Memory B cell (primary cell): ENCODE results near the gene RFX1.
A peak's percentile ranks its signal among the peaks of the same experiment; 100 is the strongest.
"Not testable (repeated sequence)": the region's sequence is repeated elsewhere in the genome, so short reads cannot be mapped to it uniquely, and the experiment has no call there.

ENCODE experiments used
- ATAC-seq: fragments of 150-1000 bp; cut with Tn5 transposase; 2 replicates; pipeline ENCODE4 v1.10.0; 2021; ENCODE audit warnings: low read depth, mild to moderate bottlenecking, moderate library complexity
- DNase-seq, 2 donors: peaks; one replicate each; pipeline ENCODE4 v3.0.0; 2022; ENCODE audit warnings: low spot score in 2 of 2
- H3K27ac Mint-ChIP-seq: one replicate; pipeline ENCODE4 v1.8.0; 2022; ENCODE audit warnings: mild to moderate bottlenecking, moderate library complexity, mixed read lengths
- H3K27me3 Mint-ChIP-seq: one replicate; pipeline ENCODE4 v1.8.0; 2022; ENCODE audit warnings: mixed read lengths
- H3K36me3 Mint-ChIP-seq: one replicate; pipeline ENCODE4 v1.8.0; 2022; ENCODE audit warnings: mild to moderate bottlenecking, mixed read lengths
- H3K4me1 Mint-ChIP-seq: one replicate; pipeline ENCODE4 v1.8.0; 2022; ENCODE audit warnings: mixed read lengths
- H3K4me3 Mint-ChIP-seq: one replicate; pipeline ENCODE4 v1.8.0; 2022; ENCODE audit warnings: mild to moderate bottlenecking, moderate library complexity, mixed read lengths
- H3K9me3 Mint-ChIP-seq: one replicate; pipeline ENCODE4 v1.8.0; 2022; ENCODE audit warnings: mixed read lengths

Gene RFX1

GRCh38 chr19:14006085-14006765 lies at the start of gene RFX1:
TSS of gene RFX1 (minus strand) at chr19:14006320. CDS start at chr19:13993843, 12,477 bp downstream.
- ATAC-seq (peak; percentile 66), DNase-seq (peak; percentile 99 to 100)
- H3K4me3 Mint-ChIP-seq, result peak within 1 kb of the TSS; percentile 90
- H3K36me3 Mint-ChIP-seq, result no peaks in the 10 kb centered on the region
- peaks cover 34% of the 10 kb centered on the region for H3K4me1 Mint-ChIP-seq
- H3K9me3 Mint-ChIP-seq, result no peaks in the 10 kb centered on the region
- H3K27ac Mint-ChIP-seq, result peak within 1 kb of the TSS; percentile 100
- no peaks in the 10 kb centered on the region for H3K27me3 Mint-ChIP-seq

- Mint-ChIP-seq H3K9me3 (no peaks in the 10 kb centered on the region), H3K36me3 (peaks cover 27% of the 10 kb centered on the region), H3K27me3 (peaks cover 24% of the 10 kb centered on the region), H3K4me3 (no peak overlapping the region), H3K4me1 (peaks cover 22% of the 10 kb centered on the region), H3K27ac (no peak overlapping the region)
- ATAC-seq (no peak), DNase-seq (no peak)
Observed at GRCh38 chr19:14055396-14055795, 49.3 kb upstream of the RFX1 start.

- no peak overlapping the region for H3K27ac Mint-ChIP-seq
- no peak for DNase-seq
- no peak for ATAC-seq
- peaks cover 32% of the 10 kb centered on the region for H3K36me3 Mint-ChIP-seq
- no peaks in the 10 kb centered on the region for H3K9me3 Mint-ChIP-seq
- H3K4me1 Mint-ChIP-seq, result peaks cover 22% of the 10 kb centered on the region
- peaks cover 21% of the 10 kb centered on the region for H3K27me3 Mint-ChIP-seq
- H3K4me3 Mint-ChIP-seq, result no peak overlapping the region
Observed at GRCh38 chr19:14054721-14055120, 48.6 kb upstream of the RFX1 start.

GRCh38 chr19:14054099-14054498 lies 48.0 kb upstream of the RFX1 start:
- Mint-ChIP-seq H3K4me3 (no peak overlapping the region), H3K4me1 (peaks cover 20% of the 10 kb centered on the region), H3K36me3 (peaks cover 33% of the 10 kb centered on the region), H3K27me3 (peaks cover 19% of the 10 kb centered on the region), H3K27ac (peak overlapping the region; percentile 51), H3K9me3 (no peaks in the 10 kb centered on the region)
- ATAC-seq, result no peak
- no peak for DNase-seq

- no peak for DNase-seq
- no peak overlapping the region for H3K4me3 Mint-ChIP-seq
- no peaks in the 10 kb centered on the region for H3K9me3 Mint-ChIP-seq
- H3K36me3 Mint-ChIP-seq, result peaks cover 35% of the 10 kb centered on the region
- no peak for ATAC-seq
- H3K27ac Mint-ChIP-seq, result no peak overlapping the region
- H3K4me1 Mint-ChIP-seq, result peaks cover 14% of the 10 kb centered on the region
- H3K27me3 Mint-ChIP-seq, result peaks cover 13% of the 10 kb centered on the region
Observed at GRCh38 chr19:14053500-14053899, 47.4 kb upstream of the RFX1 start.

GRCh38 chr19:14053032-14053431 lies 46.9 kb upstream of the RFX1 start:
- Mint-ChIP-seq H3K9me3 (no peaks in the 10 kb centered on the region), H3K27ac (no peak overlapping the region), H3K36me3 (peaks cover 39% of the 10 kb centered on the region), H3K4me3 (no peak overlapping the region), H3K4me1 (peaks cover 9% of the 10 kb centered on the region), H3K27me3 (peaks cover 9% of the 10 kb centered on the region)
- DNase-seq (no peak), ATAC-seq (no peak)

- ATAC-seq (no peak), DNase-seq (no peak)
- Mint-ChIP-seq H3K27ac (no peak overlapping the region), H3K4me3 (no peak overlapping the region), H3K27me3 (peaks cover 4% of the 10 kb centered on the region), H3K9me3 (no peaks in the 10 kb centered on the region), H3K36me3 (peaks cover 39% of the 10 kb centered on the region), H3K4me1 (peaks cover 7% of the 10 kb centered on the region)
Observed at GRCh38 chr19:14052470-14052869, 46.4 kb upstream of the RFX1 start.

- Mint-ChIP-seq H3K27me3 (peaks cover 3% of the 10 kb centered on the region), H3K4me1 (peaks cover 7% of the 10 kb centered on the region), H3K9me3 (no peaks in the 10 kb centered on the region), H3K36me3 (peaks cover 39% of the 10 kb centered on the region), H3K4me3 (no peak overlapping the region), H3K27ac (no peak overlapping the region)
- DNase-seq (no peak), ATAC-seq (no peak)
Observed at GRCh38 chr19:14051980-14052379, 45.9 kb upstream of the RFX1 start.

GRCh38 chr19:14050961-14051360 lies 44.8 kb upstream of the RFX1 start:
- H3K36me3 Mint-ChIP-seq, result peaks cover 39% of the 10 kb centered on the region
- DNase-seq, ATAC-seq, H3K4me1 Mint-ChIP-seq, H3K27me3 Mint-ChIP-seq, H3K27ac Mint-ChIP-seq, H3K4me3 Mint-ChIP-seq, H3K9me3 Mint-ChIP-seq: not testable (repeated sequence)

- H3K36me3 Mint-ChIP-seq, result peaks cover 41% of the 10 kb centered on the region
- DNase-seq (no peak), ATAC-seq (no peak)
- H3K4me3 Mint-ChIP-seq, result no peak overlapping the region
- H3K27me3 Mint-ChIP-seq, result no peaks in the 10 kb centered on the region
- peaks cover 7% of the 10 kb centered on the region for H3K4me1 Mint-ChIP-seq
- H3K9me3 Mint-ChIP-seq, result no peaks in the 10 kb centered on the region
- H3K27ac Mint-ChIP-seq, result no peak overlapping the region
Observed at GRCh38 chr19:14050512-14050911, 44.4 kb upstream of the RFX1 start.

- Mint-ChIP-seq H3K36me3 (peaks cover 35% of the 10 kb centered on the region), H3K27ac (no peak overlapping the region), H3K9me3 (no peaks in the 10 kb centered on the region), H3K27me3 (no peaks in the 10 kb centered on the region), H3K4me1 (no peaks in the 10 kb centered on the region), H3K4me3 (no peak overlapping the region)
- ATAC-seq (peak; percentile 91), DNase-seq (peak; percentile 76 to 83)
Observed at GRCh38 chr19:14048443-14049153, 42.5 kb upstream of the RFX1 start.

GRCh38 chr19:14047866-14048265 lies 41.7 kb upstream of the RFX1 start:
- not testable (repeated sequence) for DNase-seq, H3K4me1 Mint-ChIP-seq, H3K9me3 Mint-ChIP-seq, H3K4me3 Mint-ChIP-seq, H3K27me3 Mint-ChIP-seq, H3K27ac Mint-ChIP-seq, ATAC-seq
- H3K36me3 Mint-ChIP-seq, result peaks cover 36% of the 10 kb centered on the region

GRCh38 chr19:14042659-14043608 lies 36.8 kb upstream of the RFX1 start:
- not testable (repeated sequence) for H3K4me3 Mint-ChIP-seq, H3K9me3 Mint-ChIP-seq, H3K27me3 Mint-ChIP-seq
- DNase-seq, result peak; percentile 52 to 55
- H3K27ac Mint-ChIP-seq, result peak overlapping the region; percentile 98
- peaks cover 22% of the 10 kb centered on the region for H3K36me3 Mint-ChIP-seq
- peak; percentile 86 for ATAC-seq
- peaks cover 13% of the 10 kb centered on the region for H3K4me1 Mint-ChIP-seq

- no peaks in the 10 kb centered on the region for H3K9me3 Mint-ChIP-seq
- no peak for DNase-seq
- no peak overlapping the region for H3K27ac Mint-ChIP-seq
- no peaks in the 10 kb centered on the region for H3K27me3 Mint-ChIP-seq
- no peak for ATAC-seq
- peaks cover 26% of the 10 kb centered on the region for H3K36me3 Mint-ChIP-seq
- no peak overlapping the region for H3K4me3 Mint-ChIP-seq
- H3K4me1 Mint-ChIP-seq, result peaks cover 16% of the 10 kb centered on the region
Observed at GRCh38 chr19:14039181-14039580, 33.1 kb upstream of the RFX1 start.
